NT2/D1 (cell line): ENCODE results near the gene GAGE12D.
"Not testable (repeated sequence)": the region's sequence is repeated elsewhere in the genome, so short reads cannot be mapped to it uniquely, and the experiment has no call there.

Experiments used
- SUZ12 ChIP-seq: IDR thresholded peaks from 2 replicates; pipeline ENCODE4 v1.6.1; 2011; ENCODE audit not compliant: insufficient read length, insufficient read depth; ENCODE audit errors: extremely low read depth
- YY1 ChIP-seq: IDR thresholded peaks from 2 replicates; pipeline ENCODE4 v1.6.1; 2011; ENCODE audit not compliant: insufficient read length, insufficient read depth
- ZNF274 ChIP-seq: IDR thresholded peaks from 2 replicates; pipeline ENCODE4 v1.6.1; 2011; ENCODE audit warnings: mild to moderate bottlenecking, low read depth, low read length

DNA sequence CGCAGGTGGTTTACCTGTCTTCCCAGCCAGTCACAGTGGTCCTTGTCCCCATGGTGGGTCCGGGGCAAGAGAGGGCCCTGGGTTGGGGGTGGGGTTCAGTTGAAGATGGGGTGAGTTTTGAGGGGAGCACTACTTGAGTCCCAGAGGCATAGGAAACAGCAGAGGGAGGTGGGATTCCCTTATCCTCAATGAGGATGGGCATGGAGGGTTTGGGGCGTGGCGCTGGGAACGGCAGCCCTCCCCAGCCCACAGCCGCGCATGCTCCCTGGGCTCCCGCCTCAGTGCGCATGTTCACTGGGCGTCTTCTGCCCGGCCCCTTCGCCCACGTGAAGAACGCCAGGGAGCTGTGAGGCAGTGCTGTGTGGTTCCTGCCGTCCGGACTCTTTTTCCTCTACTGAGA is 38.1 kb downstream of the GAGE12D start, which contains the start of gene GAGE12H:
- not testable (repeated sequence) for TF ChIP-seq YY1, SUZ12, ZNF274
